H9 (cell line): ENCODE data around the gene CDR2. TPM values are rescaled to one million over a fixed set of nuclear protein-coding genes. Genes with fewer than 3 reads are reported as not detected.

Experiments used
- DNase-seq: peaks from one replicate; pipeline ENCODE4 v3.0.0-alpha.2; 2017
- H2AFZ ChIP-seq: one replicate; pipeline ENCODE4 v1.6.1; 2013; ENCODE audit warnings: mild to moderate bottlenecking, low read length, control low read depth, moderate library complexity
- H2AK5ac ChIP-seq: 2 replicates; pipeline ENCODE4 v1.6.1; 2013; ENCODE audit warnings: low read length, control low read depth, mixed read lengths; ENCODE audit not compliant: insufficient read length
- H2BK120ac ChIP-seq: one replicate; pipeline ENCODE4 v1.6.1; 2013; ENCODE audit warnings: low read depth, mild to moderate bottlenecking, low read length, control low read depth, inconsistent platforms; ENCODE audit not compliant: poor library complexity, severe bottlenecking
- H2BK12ac ChIP-seq: 2 replicates; pipeline ENCODE4 v1.6.1; 2013; ENCODE audit warnings: low read length, control low read depth, mixed read lengths, low read depth; ENCODE audit not compliant: insufficient read length
- H2BK15ac ChIP-seq: 2 replicates; pipeline ENCODE4 v1.6.1; 2013; ENCODE audit warnings: low read depth, low read length, control low read depth
- H2BK20ac ChIP-seq: one replicate; pipeline ENCODE4 v1.6.1; 2013; ENCODE audit warnings: low read depth, mild to moderate bottlenecking, low read length, control low read depth, inconsistent platforms; ENCODE audit not compliant: poor library complexity, severe bottlenecking
- H2BK5ac ChIP-seq: 2 replicates; pipeline ENCODE4 v1.6.1; 2013; ENCODE audit warnings: low read length, control low read depth, mixed read lengths; ENCODE audit not compliant: insufficient read length
- H3K14ac ChIP-seq: 2 replicates; pipeline ENCODE4 v1.6.1; 2013; ENCODE audit warnings: low read length, control low read depth; ENCODE audit not compliant: insufficient read depth
- H3K18ac ChIP-seq: 2 replicates; pipeline ENCODE4 v1.6.1; 2013; ENCODE audit warnings: low read depth, mild to moderate bottlenecking, mixed read lengths, low read length, control low read depth; ENCODE audit not compliant: insufficient read length
- H3K23ac ChIP-seq: 2 replicates; pipeline ENCODE4 v1.6.1; 2013; ENCODE audit warnings: low read length, control low read depth, mixed read lengths, low read depth; ENCODE audit not compliant: insufficient read length
- H3K23me2 ChIP-seq: 2 replicates; pipeline ENCODE4 v1.6.1; 2013; ENCODE audit warnings: low read depth, mild to moderate bottlenecking, mixed read lengths, low read length, control low read depth; ENCODE audit not compliant: insufficient read length, poor library complexity, severe bottlenecking
- H3K27ac ChIP-seq: 2 replicates; pipeline ENCODE4 v1.5.1; 2013; ENCODE audit warnings: low read length, control low read depth, mixed read lengths, low read depth; ENCODE audit not compliant: insufficient read length
- H3K27me3 ChIP-seq: 2 replicates; pipeline ENCODE4 v1.6.1; 2013; ENCODE audit warnings: low read length, control low read depth, inconsistent platforms; ENCODE audit not compliant: insufficient read depth
- H3K4ac ChIP-seq: 2 replicates; pipeline ENCODE4 v1.6.1; 2013; ENCODE audit warnings: low read depth, mild to moderate bottlenecking, control low read depth, inconsistent platforms, low read length, moderate library complexity
- H3K4me1 ChIP-seq: 2 replicates; pipeline ENCODE4 v1.6.1; 2013; ENCODE audit warnings: low read length, control low read depth, inconsistent platforms; ENCODE audit not compliant: insufficient read depth
- H3K4me2 ChIP-seq: 2 replicates; pipeline ENCODE4 v1.6.1; 2013; ENCODE audit warnings: low read length, control low read depth, mixed read lengths; ENCODE audit not compliant: insufficient read length, insufficient read depth
- H3K56ac ChIP-seq: 2 replicates; pipeline ENCODE4 v1.6.1; 2013; ENCODE audit warnings: low read depth, mild to moderate bottlenecking, mixed read lengths, low read length, control low read depth; ENCODE audit not compliant: insufficient read length
- H3K79me1 ChIP-seq: 2 replicates; pipeline ENCODE4 v1.6.1; 2013; ENCODE audit warnings: low read depth, mild to moderate bottlenecking, moderate library complexity, low read length, control low read depth, inconsistent platforms; ENCODE audit not compliant: insufficient read depth, poor library complexity, severe bottlenecking
- H3K79me2 ChIP-seq: 2 replicates; pipeline ENCODE4 v1.6.1; 2013; ENCODE audit warnings: low read length, control low read depth, inconsistent platforms; ENCODE audit not compliant: insufficient read depth
- H3K9ac ChIP-seq: 2 replicates; pipeline ENCODE4 v1.6.1; 2013; ENCODE audit warnings: low read length, control low read depth, mixed read lengths; ENCODE audit not compliant: insufficient read length; ENCODE audit errors: extremely low read depth
- H3K9me3 ChIP-seq: one replicate; pipeline ENCODE4 v1.6.1; 2013; ENCODE audit warnings: low read depth, low read length, inconsistent platforms; ENCODE audit not compliant: control insufficient read depth
- H3T11ph ChIP-seq: one replicate; pipeline ENCODE4 v1.6.1; 2013; ENCODE audit warnings: mild to moderate bottlenecking, low read length, control low read depth, inconsistent platforms
- H4K20me1 ChIP-seq: one replicate; pipeline ENCODE4 v1.6.1; 2013; ENCODE audit not compliant: control insufficient read depth, insufficient read length, insufficient read depth
- H4K5ac ChIP-seq: 2 replicates; pipeline ENCODE4 v1.6.1; 2013; ENCODE audit warnings: low read depth, mild to moderate bottlenecking, mixed read lengths, low read length, control low read depth; ENCODE audit not compliant: insufficient read length
- H4K8ac ChIP-seq: replicated peaks from 2 replicates; pipeline ENCODE4 v1.6.1; 2013; ENCODE audit warnings: low read length, control low read depth, mixed read lengths, low read depth; ENCODE audit not compliant: insufficient read length
- H4K91ac ChIP-seq: 2 replicates; pipeline ENCODE4 v1.6.1; 2013; ENCODE audit warnings: low read depth, mild to moderate bottlenecking, moderate library complexity, mixed read lengths, low read length, control low read depth; ENCODE audit not compliant: insufficient read length
- H3K27ac Mint-ChIP-seq, 3 experiments: 2 replicates in 2 of 3; 3 replicates in 1 of 3; pipeline ENCODE4 v1.8.0; 2020 to 2021; ENCODE audit warnings: mixed read lengths in 3 of 3, mild to moderate bottlenecking in 1 of 3, moderate library complexity in 1 of 3
- H3K27me3 Mint-ChIP-seq: 2 replicates; pipeline ENCODE4 v1.8.0; 2021; ENCODE audit warnings: low read depth, mild to moderate bottlenecking, moderate library complexity, mixed read lengths
- H3K36me3 Mint-ChIP-seq, 3 experiments: 2 replicates in 2 of 3; 3 replicates in 1 of 3; pipeline ENCODE4 v1.8.0; 2020 to 2021; ENCODE audit warnings: low read depth in 3 of 3, mixed read lengths in 3 of 3; ENCODE audit not compliant: insufficient read depth in 1 of 3
- H3K4me1 Mint-ChIP-seq, 2 experiments: 2 replicates each; pipeline ENCODE4 v1.8.0; 2020; ENCODE audit warnings: mixed read lengths in 2 of 2
- H3K4me3 Mint-ChIP-seq, 2 experiments: 2 replicates in 1 of 2; 3 replicates in 1 of 2; pipeline ENCODE4 v1.8.0; 2020 to 2021; ENCODE audit warnings: mild to moderate bottlenecking in 2 of 2, mixed read lengths in 2 of 2, moderate library complexity in 1 of 2
- H3K9me3 Mint-ChIP-seq, 2 experiments: 2 replicates in 1 of 2; 3 replicates in 1 of 2; pipeline ENCODE4 v1.8.0; 2020; ENCODE audit warnings: mild to moderate bottlenecking in 2 of 2, mixed read lengths in 2 of 2, moderate library complexity in 1 of 2
- CTCF ChIP-seq: fragments of 200-600 bp; sonication (generic); conservative IDR thresholded peaks from 3 replicates; pipeline ENCODE4 v1.8.0; 2021; ENCODE audit warnings: antibody characterized with exemption, mild to moderate bottlenecking
- WGBS: extraction: QIAGEN DNeasy Blood & Tissue Kit; methylation state at CpG from one replicate; pipeline ENCODE4 v1.1.7; 2013; ENCODE audit warnings: missing lambda C conversion rate, low lambda C conversion rate, mixed read lengths; ENCODE audit not compliant: insufficient read length; ENCODE audit errors: extremely low coverage; 5-methylcytosine and 5-hydroxymethylcytosine counted together
- total RNA-seq: library from RNA; stranded (reverse); gene quantifications from 2 replicates; pipeline ENCODE4 v1.2.1, GENCODE V29; 2021

CDR2 gene
- total RNA-seq, 1 experiment from 2014 or later = 33.4 TPM

DNA sequence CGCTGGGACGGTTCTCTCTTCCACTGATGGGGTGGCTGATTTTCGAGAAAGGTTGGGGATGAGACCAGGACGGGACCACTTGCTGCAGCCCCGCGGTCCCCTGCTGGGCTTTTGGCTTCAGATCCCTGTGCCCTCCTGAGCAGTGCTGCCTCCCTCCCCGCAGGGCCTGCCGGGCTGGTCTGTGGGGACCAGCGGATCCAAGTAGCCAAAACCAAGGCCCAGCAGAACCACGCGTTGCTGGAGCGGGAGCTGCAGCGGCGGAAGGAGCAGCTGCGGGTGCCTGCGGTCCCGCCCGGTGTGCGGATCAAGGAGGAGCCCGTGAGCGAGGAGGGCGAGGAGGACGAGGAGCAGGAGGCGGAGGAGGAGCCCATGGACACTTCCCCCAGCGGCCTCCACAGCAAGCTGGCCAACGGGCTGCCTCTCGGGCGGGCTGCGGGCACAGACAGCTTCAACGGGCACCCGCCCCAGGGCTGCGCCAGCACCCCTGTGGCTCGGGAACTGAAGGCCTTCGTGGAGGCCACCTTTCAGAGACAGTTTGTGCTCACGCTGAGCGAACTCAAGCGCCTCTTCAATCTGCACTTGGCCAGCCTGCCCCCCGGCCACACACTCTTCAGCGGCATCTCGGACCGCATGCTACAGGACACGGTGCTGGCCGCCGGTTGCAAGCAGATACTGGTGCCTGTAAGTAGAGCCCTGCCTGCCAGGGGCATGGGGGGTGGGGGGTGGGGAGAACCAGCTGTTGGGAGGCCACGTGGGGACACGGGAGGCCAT, 48.6 kb downstream of the CDR2 start:
- Mint-ChIP-seq H3K36me3 (peaks cover 29 to 90% (median 71%) of the 10 kb centered on the region in 3 experiments), H3K4me1 (no peaks in the 10 kb centered on the region; a peak in 1 of 4 replicates), H3K9me3 (no peaks in the 10 kb centered on the region), H3K27me3 (no peaks in the 10 kb centered on the region; the same call in 1 of the 2 replicates), H3K27ac (no peak overlapping the region), H3K4me3 (no peak overlapping the region)
- DNase-seq = no peak
- H3K23me2 ChIP-seq = no peaks in the 10 kb centered on the region
- no peak overlapping the region for H2AFZ ChIP-seq
- H4K8ac ChIP-seq = no peak overlapping the region
- no peaks in the 10 kb centered on the region for H3K4me1 ChIP-seq
- no peaks in the 10 kb centered on the region for H3K79me2 ChIP-seq
- H2BK120ac ChIP-seq = no peak overlapping the region
- H2BK20ac ChIP-seq = no peak overlapping the region
- no peak overlapping the region for H3T11ph ChIP-seq
- H3K9me3 ChIP-seq = no peaks in the 10 kb centered on the region
- H3K23ac ChIP-seq = no peak overlapping the region
- no peak overlapping the region for H3K4me2 ChIP-seq
- no peak overlapping the region for H3K18ac ChIP-seq
- H3K14ac ChIP-seq = no peak overlapping the region
- no peak overlapping the region for H3K4ac ChIP-seq
- H2AK5ac ChIP-seq = no peak overlapping the region
- H3K27ac ChIP-seq = no peak overlapping the region
- H4K5ac ChIP-seq = no peak overlapping the region
- H2BK5ac ChIP-seq = no peak overlapping the region
- H2BK15ac ChIP-seq = no peak overlapping the region
- no peak overlapping the region for H3K56ac ChIP-seq
- no peaks in the 10 kb centered on the region for H4K20me1 ChIP-seq
- H3K27me3 ChIP-seq = no peaks in the 10 kb centered on the region
- H3K9ac ChIP-seq = no peak overlapping the region
- no CpG with 5 or more reads among the region's 46 CpGs for WGBS
- H2BK12ac ChIP-seq = no peak overlapping the region
- no peak overlapping the region for H4K91ac ChIP-seq
- H3K79me1 ChIP-seq = peaks cover 2% of the 10 kb centered on the region
- no peak for TF ChIP-seq CTCF
